H1 (cell line): ENCODE data around the gene ADGRG2. TPM values are rescaled to one million over a fixed set of nuclear protein-coding genes. Genes with fewer than 3 reads are reported as not detected.

Experiments used
- CHD1 ChIP-seq: IDR thresholded peaks from 2 replicates; pipeline ENCODE4 v1.6.1; 2012; ENCODE audit warnings: low read depth, low read length, improper control_type of control experiment
- CHD2 ChIP-seq: IDR thresholded peaks from 2 replicates; pipeline ENCODE4 v1.6.1; 2012; ENCODE audit warnings: low read length, improper control_type of control experiment
- GABPA ChIP-seq: IDR thresholded peaks from 2 replicates; pipeline ENCODE4 v1.6.1; 2011; ENCODE audit warnings: mild to moderate bottlenecking, low read length, moderate library complexity, borderline replicate concordance; ENCODE audit not compliant: insufficient read depth
- KDM4A ChIP-seq: IDR thresholded peaks from one replicate; pipeline ENCODE4 v1.7.1; 2012; ENCODE audit warnings: low read depth, mild to moderate bottlenecking, moderate library complexity, low read length, inconsistent platforms; ENCODE audit not compliant: severe bottlenecking
- MAX ChIP-seq: IDR thresholded peaks from 2 replicates; pipeline ENCODE4 v1.6.1; 2012; ENCODE audit warnings: inconsistent platforms
- POLR2AphosphoS5 ChIP-seq: IDR thresholded peaks from 2 replicates; pipeline ENCODE4 v1.6.1; 2011; ENCODE audit warnings: low read depth, low read length
- RAD21 ChIP-seq, 2 experiments: IDR thresholded peaks in 1 of 2; conservative IDR thresholded peaks in 1 of 2; 2 replicates each; pipeline ENCODE4 v1.6.1; 2011; ENCODE audit warnings: low read depth in 2 of 2, low read length in 2 of 2, improper control_type of control experiment in 1 of 2, inconsistent platforms in 1 of 2, mild to moderate bottlenecking in 1 of 2, moderate library complexity in 1 of 2
- RBBP5 ChIP-seq: IDR thresholded peaks from 2 replicates; pipeline ENCODE4 v1.7.1; 2012; ENCODE audit warnings: low read depth, mild to moderate bottlenecking, inconsistent platforms, low read length, moderate library complexity, borderline replicate concordance
- SAP30 ChIP-seq: fragments of 300-600 bp; sonication (generic); IDR thresholded peaks from 2 replicates; pipeline ENCODE4 v1.7.1; 2012; ENCODE audit warnings: low read length, moderate library complexity, mild to moderate bottlenecking, inconsistent platforms; ENCODE audit not compliant: insufficient read depth, insufficient replicate concordance
- TBP ChIP-seq: IDR thresholded peaks from 2 replicates; pipeline ENCODE4 v1.6.1; 2011; ENCODE audit warnings: low read depth, low read length, improper control_type of control experiment
- TCF12 ChIP-seq: IDR thresholded peaks from 2 replicates; pipeline ENCODE4 v1.6.1; 2011; ENCODE audit warnings: low read depth, mild to moderate bottlenecking, low read length
- polyA plus RNA-seq, 7 experiments: library from polyadenylated mRNA; depleted of rRNA in 3 of 7; stranded (reverse) in 5 of 7; unstranded in 2 of 7; fragments of >200 nt in 5 of 7; fragments of 200-250 nt in 2 of 7; gene quantifications; 1 replicate in 5 of 7; 2 replicates in 1 of 7; 4 replicates in 1 of 7; pipeline versions ENCODE4 v1.2.1 to v1.2.3, GENCODE V29; 2011 to 2013; ENCODE audit warnings: missing spikeins in 2 of 7, mixed read lengths in 2 of 7
- total RNA-seq: library from RNA; stranded (reverse); fragmentation: NEBNext Ultra II Directional; extraction: Animal tissue kit (Norgen Biotek cat#: 25700); gene quantifications from 2 replicates; pipeline ENCODE4 v1.2.1, GENCODE V29; 2021
- TF ChIP-seq, protein P1 (sequence below): fragments of 300-600 bp; sonication (generic); IDR thresholded peaks from 2 replicates; pipeline ENCODE4 v1.7.1; 2012; ENCODE audit warnings: low read length, moderate library complexity, mild to moderate bottlenecking, inconsistent platforms; ENCODE audit not compliant: insufficient replicate concordance

The ADGRG2 gene
- total and polyA plus RNA-seq, 2 of the 8 experiments (the other 6 are each of a cell fraction or from before 2014, with no cell fraction given), result 8.9 to 13.3 TPM

GRCh38 chrX:18941896-18942295, 180.4 kb downstream of the ADGRG2 start (continued):
- TF ChIP-seq, protein P1, sequence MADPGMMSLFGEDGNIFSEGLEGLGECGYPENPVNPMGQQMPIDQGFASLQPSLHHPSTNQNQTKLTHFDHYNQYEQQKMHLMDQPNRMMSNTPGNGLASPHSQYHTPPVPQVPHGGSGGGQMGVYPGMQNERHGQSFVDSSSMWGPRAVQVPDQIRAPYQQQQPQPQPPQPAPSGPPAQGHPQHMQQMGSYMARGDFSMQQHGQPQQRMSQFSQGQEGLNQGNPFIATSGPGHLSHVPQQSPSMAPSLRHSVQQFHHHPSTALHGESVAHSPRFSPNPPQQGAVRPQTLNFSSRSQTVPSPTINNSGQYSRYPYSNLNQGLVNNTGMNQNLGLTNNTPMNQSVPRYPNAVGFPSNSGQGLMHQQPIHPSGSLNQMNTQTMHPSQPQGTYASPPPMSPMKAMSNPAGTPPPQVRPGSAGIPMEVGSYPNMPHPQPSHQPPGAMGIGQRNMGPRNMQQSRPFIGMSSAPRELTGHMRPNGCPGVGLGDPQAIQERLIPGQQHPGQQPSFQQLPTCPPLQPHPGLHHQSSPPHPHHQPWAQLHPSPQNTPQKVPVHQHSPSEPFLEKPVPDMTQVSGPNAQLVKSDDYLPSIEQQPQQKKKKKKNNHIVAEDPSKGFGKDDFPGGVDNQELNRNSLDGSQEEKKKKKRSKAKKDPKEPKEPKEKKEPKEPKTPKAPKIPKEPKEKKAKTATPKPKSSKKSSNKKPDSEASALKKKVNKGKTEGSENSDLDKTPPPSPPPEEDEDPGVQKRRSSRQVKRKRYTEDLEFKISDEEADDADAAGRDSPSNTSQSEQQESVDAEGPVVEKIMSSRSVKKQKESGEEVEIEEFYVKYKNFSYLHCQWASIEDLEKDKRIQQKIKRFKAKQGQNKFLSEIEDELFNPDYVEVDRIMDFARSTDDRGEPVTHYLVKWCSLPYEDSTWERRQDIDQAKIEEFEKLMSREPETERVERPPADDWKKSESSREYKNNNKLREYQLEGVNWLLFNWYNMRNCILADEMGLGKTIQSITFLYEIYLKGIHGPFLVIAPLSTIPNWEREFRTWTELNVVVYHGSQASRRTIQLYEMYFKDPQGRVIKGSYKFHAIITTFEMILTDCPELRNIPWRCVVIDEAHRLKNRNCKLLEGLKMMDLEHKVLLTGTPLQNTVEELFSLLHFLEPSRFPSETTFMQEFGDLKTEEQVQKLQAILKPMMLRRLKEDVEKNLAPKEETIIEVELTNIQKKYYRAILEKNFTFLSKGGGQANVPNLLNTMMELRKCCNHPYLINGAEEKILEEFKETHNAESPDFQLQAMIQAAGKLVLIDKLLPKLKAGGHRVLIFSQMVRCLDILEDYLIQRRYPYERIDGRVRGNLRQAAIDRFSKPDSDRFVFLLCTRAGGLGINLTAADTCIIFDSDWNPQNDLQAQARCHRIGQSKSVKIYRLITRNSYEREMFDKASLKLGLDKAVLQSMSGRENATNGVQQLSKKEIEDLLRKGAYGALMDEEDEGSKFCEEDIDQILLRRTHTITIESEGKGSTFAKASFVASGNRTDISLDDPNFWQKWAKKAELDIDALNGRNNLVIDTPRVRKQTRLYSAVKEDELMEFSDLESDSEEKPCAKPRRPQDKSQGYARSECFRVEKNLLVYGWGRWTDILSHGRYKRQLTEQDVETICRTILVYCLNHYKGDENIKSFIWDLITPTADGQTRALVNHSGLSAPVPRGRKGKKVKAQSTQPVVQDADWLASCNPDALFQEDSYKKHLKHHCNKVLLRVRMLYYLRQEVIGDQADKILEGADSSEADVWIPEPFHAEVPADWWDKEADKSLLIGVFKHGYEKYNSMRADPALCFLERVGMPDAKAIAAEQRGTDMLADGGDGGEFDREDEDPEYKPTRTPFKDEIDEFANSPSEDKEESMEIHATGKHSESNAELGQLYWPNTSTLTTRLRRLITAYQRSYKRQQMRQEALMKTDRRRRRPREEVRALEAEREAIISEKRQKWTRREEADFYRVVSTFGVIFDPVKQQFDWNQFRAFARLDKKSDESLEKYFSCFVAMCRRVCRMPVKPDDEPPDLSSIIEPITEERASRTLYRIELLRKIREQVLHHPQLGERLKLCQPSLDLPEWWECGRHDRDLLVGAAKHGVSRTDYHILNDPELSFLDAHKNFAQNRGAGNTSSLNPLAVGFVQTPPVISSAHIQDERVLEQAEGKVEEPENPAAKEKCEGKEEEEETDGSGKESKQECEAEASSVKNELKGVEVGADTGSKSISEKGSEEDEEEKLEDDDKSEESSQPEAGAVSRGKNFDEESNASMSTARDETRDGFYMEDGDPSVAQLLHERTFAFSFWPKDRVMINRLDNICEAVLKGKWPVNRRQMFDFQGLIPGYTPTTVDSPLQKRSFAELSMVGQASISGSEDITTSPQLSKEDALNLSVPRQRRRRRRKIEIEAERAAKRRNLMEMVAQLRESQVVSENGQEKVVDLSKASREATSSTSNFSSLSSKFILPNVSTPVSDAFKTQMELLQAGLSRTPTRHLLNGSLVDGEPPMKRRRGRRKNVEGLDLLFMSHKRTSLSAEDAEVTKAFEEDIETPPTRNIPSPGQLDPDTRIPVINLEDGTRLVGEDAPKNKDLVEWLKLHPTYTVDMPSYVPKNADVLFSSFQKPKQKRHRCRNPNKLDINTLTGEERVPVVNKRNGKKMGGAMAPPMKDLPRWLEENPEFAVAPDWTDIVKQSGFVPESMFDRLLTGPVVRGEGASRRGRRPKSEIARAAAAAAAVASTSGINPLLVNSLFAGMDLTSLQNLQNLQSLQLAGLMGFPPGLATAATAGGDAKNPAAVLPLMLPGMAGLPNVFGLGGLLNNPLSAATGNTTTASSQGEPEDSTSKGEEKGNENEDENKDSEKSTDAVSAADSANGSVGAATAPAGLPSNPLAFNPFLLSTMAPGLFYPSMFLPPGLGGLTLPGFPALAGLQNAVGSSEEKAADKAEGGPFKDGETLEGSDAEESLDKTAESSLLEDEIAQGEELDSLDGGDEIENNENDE, result no peak
- TF ChIP-seq SAP30 (no peak), POLR2AphosphoS5 (no peak), CHD1 (no peak), CHD2 (no peak), KDM4A (no peak), TBP (no peak), RAD21 (IDR thresholded peaks at IDR 0.05 in 1 of 2, conservative IDR thresholded peaks at IDR 0.05 in 1 of 2; ENCODE audit: low read depth in 2 of 2, low read length in 2 of 2) (no peak), RBBP5 (no peak), GABPA (no peak), TCF12 (no peak), MAX (no peak)
